ENCODE results near the gene VLDLR.

The VLDLR gene

GRCh38 chr9:2620919-2621721 lies 467 bp upstream of the VLDLR start:
- DNase-seq (ENCODE audit: low read depth, low spot score), result no peak

GRCh38 chr9:2622461-2623287 lies 1.1 kb downstream of the VLDLR start:
- DNase-seq (ENCODE audit: low read depth, low spot score), result no peak

DNA sequence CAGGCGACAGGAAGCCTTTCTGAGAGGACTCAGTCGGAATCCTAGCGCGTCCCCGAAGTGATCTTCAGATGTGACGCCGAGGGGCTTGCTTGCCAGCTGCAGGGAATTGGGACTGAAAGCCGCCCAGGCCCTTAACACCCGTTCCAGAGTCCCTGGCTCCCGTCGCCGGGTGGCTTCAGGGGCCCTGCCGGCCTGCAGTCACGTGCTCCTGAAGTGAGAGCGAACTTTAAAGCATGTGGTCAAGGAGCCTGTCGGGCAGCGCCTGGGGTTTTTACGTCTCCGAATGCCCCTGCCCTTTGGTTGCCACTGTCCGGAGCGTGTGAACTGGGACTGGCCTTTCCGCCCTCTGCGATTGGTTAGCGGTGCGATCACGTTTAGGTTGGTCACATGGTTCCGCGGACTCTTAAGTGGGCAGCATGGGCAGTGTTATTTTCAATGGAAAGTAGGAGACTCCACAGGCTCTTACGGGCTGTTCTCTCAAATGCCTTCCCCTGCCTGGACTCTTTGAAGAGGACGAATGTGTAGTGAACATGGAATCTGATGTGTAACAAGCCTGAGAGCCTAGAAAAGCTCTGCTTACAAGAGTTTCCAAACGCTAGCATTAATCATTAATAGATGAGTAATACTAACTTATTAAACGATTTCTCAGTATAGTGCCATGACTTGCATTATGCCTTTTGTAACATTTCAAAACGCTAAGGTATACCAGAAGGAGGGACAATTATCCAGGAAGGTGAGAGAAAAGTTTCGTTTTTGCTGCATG lies 1.9 kb downstream of the VLDLR start:
- no peak for DNase-seq (ENCODE audit: low read depth, low spot score)

DNA sequence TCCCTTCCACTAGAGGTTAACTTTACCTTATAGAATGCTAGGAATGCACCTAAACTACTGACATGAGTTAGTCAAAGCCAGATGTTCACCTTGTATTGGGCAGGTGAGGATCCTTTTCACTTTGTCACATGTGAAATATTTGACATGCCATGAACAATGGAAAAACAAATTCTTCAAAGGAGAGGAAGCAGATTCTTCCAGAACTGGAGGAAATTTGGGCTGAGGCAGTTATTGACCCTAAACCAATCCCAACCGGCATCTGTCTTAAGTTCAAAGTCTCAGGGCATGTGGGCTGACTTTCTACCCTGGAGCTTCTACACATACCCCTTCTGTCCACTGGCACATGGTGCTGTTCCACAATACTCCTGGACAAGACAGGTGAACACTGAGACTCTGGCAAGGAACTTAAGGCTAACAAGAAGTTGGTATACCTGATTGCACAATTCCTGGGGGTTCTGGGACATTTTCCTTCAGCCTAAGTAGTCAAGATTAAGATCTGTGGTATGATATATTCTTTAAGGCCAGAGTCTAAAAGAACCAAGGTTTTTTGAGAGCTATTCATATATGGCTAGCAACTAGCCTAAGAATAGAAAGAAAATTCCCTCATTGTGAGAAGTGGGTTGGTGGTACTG lies 2.6 kb downstream of the VLDLR start:
- no peak for DNase-seq (ENCODE audit: low read depth, low spot score)

- DNase-seq (ENCODE audit: low read depth, low spot score), result no peak
These were observed 3.8 kb downstream of the VLDLR start for GRCh38 chr9:2625427-2625826.

DNA sequence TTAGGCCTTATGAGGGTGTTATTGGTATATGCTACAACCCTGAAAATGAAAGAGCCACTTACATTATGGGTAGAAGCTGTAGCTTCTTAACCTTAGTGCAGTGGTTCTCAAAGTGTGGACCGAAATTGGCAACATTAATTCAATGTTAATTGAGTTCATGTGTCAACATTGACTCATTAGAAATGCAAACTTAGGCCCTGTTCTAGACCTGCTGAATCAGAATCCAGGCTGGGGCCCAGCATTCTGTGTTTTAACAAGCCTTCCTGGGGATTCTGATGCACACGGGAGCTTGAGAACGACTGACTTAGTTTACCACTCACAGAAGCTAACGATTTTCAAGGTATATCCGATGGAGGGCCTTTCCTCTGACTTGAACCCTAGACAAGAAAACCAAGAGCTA lies 7.3 kb downstream of the VLDLR start:
- DNase-seq (ENCODE audit: low read depth, low spot score), result no peak

- no peak for DNase-seq (ENCODE audit: low read depth, low spot score)
These were observed 8.6 kb downstream of the VLDLR start for GRCh38 chr9:2630158-2630557.

DNA sequence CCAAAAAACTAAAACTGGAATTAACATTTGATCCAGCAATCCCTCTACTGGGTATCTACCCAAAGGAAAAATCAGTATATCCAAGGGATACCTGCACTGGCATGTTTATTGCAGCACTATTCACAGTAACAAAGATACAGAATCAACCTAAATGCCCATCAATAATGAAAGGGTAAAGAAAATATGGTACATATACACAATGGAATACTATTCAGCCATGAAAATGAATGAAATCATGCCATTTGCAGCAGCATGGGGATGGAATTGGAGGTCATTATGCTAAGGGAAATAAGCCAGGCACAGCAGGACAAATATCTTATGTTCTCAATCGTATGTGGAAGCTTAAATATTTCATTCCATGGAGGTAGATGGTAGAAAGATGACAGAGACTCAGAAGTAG lies 9.7 kb downstream of the VLDLR start:
- DNase-seq (ENCODE audit: low read depth, low spot score), result no peak

DNA sequence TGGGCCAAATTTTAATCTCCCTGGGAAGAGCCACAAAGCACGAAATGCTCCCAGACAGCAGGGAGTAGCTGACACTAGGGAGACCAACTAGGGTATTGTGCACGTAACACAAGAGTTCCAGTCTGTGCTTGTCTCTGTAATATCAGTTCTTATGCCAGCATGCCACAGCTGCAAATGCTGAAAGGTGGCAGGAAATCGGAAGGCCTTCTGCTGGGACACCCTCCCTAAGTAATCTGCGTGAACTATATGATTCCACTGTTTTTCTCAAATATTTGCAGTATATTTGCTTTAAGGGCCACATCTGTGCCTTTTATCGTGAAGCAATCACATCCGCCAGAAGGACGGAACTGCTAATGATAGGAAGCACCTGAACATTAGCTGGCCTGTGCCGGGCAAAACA lies 12.6 kb downstream of the VLDLR start:
- no peak for DNase-seq (ENCODE audit: low read depth, low spot score)

- no peak for DNase-seq (ENCODE audit: low read depth, low spot score)
These were observed 13.2 kb downstream of the VLDLR start for GRCh38 chr9:2634818-2635217.

DNA sequence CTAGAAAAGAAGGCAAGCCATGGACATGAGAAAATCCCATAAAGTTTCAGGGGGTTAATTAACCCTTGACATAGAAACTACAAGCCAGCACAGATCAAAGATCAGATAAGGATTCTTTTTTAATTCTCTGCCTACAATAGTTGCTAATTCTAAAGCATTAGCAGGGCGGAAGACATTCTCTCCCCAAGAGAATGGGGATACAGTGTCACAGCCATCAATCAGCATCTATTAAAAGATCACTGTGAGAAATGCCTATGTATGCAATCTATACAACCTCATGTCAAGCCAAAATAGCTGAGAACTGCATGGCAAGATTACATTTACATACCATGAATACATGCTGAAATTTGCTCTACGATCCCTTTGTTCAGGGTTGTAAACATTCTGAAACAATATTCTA lies 14.3 kb downstream of the VLDLR start:
- no peak for DNase-seq (ENCODE audit: low read depth, low spot score)

DNA sequence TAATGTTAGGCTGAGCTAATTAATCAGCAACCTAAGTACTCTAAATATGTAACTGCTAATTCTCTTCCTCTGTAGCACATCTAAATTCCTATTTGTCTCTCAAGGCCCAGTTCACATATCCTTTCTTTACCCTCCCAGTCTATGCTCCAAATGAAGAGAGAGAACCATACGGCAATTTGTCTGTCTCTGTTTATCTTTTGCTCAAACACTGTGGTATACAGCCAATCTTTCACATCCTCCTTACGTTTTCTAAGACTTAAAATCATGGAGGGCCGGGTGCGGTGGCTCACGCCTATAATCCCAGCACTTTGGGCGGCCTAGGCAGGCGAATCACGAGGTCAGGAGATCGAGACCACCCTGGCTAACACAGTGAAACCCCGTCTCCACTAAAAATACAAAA lies 15.8 kb downstream of the VLDLR start:
- DNase-seq (ENCODE audit: low read depth, low spot score), result no peak

GRCh38 chr9:2638871-2639673 lies 17.5 kb downstream of the VLDLR start:
- no peak for DNase-seq (ENCODE audit: low read depth, low spot score)

DNA sequence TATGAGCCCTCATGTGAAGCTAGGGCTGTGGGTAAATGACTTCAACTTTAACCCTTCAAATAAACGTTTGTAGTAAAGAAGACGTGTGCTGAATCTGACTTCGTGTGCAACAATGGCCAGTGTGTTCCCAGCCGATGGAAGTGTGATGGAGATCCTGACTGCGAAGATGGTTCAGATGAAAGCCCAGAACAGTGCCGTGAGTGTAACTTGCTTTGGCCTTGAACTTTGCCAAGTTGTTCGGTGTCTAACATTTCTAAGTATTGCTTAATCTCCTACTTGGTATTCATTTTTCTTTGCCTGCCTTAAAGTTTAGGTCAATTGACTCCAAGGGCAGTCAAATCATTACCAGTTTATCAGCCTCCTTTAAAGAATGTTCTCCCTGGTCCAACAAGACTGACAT lies 18.2 kb downstream of the VLDLR start:
- no peak for DNase-seq (ENCODE audit: low read depth, low spot score)

GRCh38 chr9:2640570-2640969 lies 19.0 kb downstream of the VLDLR start:
- no peak for DNase-seq (ENCODE audit: low read depth, low spot score)

DNA sequence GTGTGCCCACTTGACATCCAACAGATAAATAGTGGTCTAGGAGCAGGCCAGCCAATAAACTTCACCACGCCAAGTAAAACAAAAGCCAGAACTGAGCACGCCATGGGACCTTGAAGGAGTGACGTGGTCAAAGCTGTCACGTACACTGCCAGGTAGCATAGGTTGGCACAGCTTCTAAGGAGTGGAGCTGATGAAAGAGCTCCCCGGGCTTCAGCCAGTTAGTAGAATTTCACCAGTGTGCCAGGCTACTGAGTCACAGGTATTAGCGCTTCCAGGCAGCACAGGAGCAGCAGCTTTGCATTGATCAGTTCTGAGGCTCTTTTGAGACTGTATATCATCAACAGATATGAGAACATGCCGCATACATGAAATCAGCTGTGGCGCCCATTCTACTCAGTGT lies 19.4 kb downstream of the VLDLR start:
- DNase-seq (ENCODE audit: low read depth, low spot score), result no peak

- no peak for DNase-seq (ENCODE audit: low read depth, low spot score)
These were observed 20.5 kb downstream of the VLDLR start for GRCh38 chr9:2642068-2642467.

DNA sequence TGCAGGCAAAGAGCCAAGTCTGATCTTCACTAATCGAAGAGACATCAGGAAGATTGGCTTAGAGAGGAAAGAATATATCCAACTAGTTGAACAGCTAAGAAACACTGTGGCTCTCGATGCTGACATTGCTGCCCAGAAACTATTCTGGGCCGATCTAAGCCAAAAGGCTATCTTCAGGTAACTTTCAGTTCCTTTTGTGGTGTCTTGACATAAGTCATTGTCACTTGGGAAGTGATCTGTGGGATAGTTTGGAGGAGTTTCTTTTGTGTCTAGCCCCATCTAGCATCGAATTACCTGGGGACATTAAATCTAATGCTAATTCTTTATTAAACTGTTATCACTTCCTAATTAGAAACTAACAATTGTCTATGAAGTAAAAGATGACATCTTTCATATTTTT lies 24.0 kb downstream of the VLDLR start:
- no peak for DNase-seq (ENCODE audit: low read depth, low spot score)

DNA sequence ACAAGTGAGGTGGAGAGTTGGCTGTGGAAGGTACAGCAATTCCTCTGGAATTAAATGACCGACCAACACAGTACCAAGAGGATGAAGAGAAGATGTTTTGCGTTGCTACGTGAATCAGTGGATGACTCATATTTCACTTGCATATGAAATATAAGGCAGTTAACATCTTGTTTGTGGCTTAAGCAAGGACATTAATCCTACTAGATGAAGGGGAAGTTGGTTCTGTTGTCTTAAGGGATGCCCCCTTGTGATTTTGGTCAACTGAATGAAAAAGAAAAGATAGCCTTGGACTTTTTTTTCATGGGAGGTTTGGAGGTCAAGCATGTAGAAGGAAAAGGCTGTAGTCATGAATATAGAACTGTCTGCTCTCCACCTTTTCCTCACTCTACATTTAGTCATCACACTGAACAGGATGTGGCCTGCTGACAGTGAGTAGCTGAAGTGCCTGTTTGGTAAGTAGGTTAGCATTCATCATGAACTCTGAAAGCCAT lies 33.9 kb downstream of the VLDLR start:
- no peak for DNase-seq (ENCODE audit: low read depth, low spot score)

DNA sequence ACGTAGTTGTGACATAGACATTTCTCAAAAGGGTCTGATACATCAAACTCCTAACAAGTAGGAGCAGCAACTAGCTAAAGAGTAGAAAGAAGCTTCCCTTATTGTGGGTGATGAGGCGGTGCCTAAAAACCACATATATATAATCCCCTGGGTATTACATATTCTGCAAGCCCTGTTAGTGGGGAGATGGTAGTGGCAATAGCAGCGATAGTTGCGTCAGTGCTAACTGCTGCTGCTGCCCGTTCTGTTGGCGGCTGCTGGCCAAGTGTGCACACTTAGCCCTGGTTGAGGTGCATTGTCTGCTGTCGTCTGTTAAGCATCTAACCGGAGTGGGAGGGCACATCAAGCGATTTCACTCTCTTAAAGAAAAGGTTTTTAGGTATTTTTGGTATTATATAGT lies 35.8 kb downstream of the VLDLR start:
- no peak for DNase-seq (ENCODE audit: low read depth, low spot score)

DNA sequence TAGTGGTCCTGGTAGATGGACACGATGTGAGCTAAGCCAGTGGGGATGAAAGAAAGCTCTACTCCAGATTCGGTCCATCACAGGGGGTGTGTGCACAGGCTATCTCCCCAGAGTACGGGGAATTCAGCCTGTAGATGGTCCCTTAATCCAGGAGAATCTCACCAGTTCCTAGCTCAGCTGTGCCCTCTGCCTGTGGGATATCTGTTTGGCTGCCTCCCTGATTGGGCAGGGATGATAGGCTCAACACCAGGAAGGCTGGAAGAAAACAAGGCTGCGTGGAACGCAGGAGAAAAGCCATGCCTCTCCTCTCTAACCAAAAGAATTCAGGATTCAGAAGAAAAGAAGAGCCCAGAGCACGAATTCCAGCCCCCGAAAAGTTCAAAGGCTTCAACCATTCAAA lies 40.9 kb downstream of the VLDLR start:
- no peak for DNase-seq (ENCODE audit: low read depth, low spot score)

All from activated CD4-positive, CD25-positive, alpha-beta regulatory T cell treated with anti-CD3 and anti-CD28 coated beads, Interleukin-2, amount 50 U/mL, for 16 hours (primary cell).